Measurements from ENCODE around the gene ARHGAP18. TPM values are rescaled to one million over a fixed set of nuclear protein-coding genes. Genes with fewer than 3 reads are reported as not detected.

The ARHGAP18 gene
- total RNA-seq, 1 donor from 2014 or later: 38.6 TPM

- Histone ChIP-seq H3K36me3 (ENCODE audit: insufficient read depth, low read length) (peaks cover 8% of the 10 kb centered on the region), H3K79me2 (ENCODE audit: insufficient read depth, low read length) (no peaks in the 10 kb centered on the region), H3K27ac (ENCODE audit: low read depth, low read length) (no peak overlapping the region), H3K4me1 (ENCODE audit: insufficient read depth, low read length) (peaks cover 10% of the 10 kb centered on the region), H4K20me1 (ENCODE audit: insufficient read depth, low read length) (no peaks in the 10 kb centered on the region), H3K9me3 (ENCODE audit: insufficient read depth, low read depth, low read length) (no peaks in the 10 kb centered on the region), H3K4me3 (ENCODE audit: insufficient read depth, low read depth, low read length) (no peak overlapping the region), H2AFZ (ENCODE audit: low read depth, low read length) (no peak overlapping the region), H3K9ac (ENCODE audit: low read length) (no peak overlapping the region), H3K27me3 (ENCODE audit: insufficient read depth, low read length) (no peaks in the 10 kb centered on the region), H3K4me2 (ENCODE audit: low read length) (no peak overlapping the region)
- no peak for FAIRE-seq
- peaks cover 7% of the 10 kb centered on the region for H3K36me3 Mint-ChIP-seq (ENCODE audit: low read depth, unreplicated experiment)
- no peak overlapping the region for H3K4me3 Mint-ChIP-seq (ENCODE audit: unreplicated experiment)
- no peak overlapping the region for H3K27ac Mint-ChIP-seq (ENCODE audit: unreplicated experiment)
- H3K27me3 Mint-ChIP-seq (ENCODE audit: low read depth, unreplicated experiment): no peaks in the 10 kb centered on the region
- peaks cover 5% of the 10 kb centered on the region for H3K4me1 Mint-ChIP-seq (ENCODE audit: low read depth, unreplicated experiment)
- no peak for DNase-seq (ENCODE audit: low read depth)
- no peaks in the 10 kb centered on the region for H3K9me3 Mint-ChIP-seq (ENCODE audit: unreplicated experiment)
- TF ChIP-seq CTCF (IDR thresholded peaks at IDR 0.05; ENCODE audit: insufficient read depth, low read depth, low read length) (no peak), EZH2 (IDR thresholded peaks at IDR 0.05; ENCODE audit: insufficient read depth, low read length) (no peak)
These were observed 104.0 kb downstream of the ARHGAP18 start for GRCh38 chr6:129605967-129606366.

- Histone ChIP-seq H3K4me3 (ENCODE audit: insufficient read depth, low read depth, low read length) (no peak overlapping the region), H3K79me2 (ENCODE audit: insufficient read depth, low read length) (no peaks in the 10 kb centered on the region), H3K36me3 (ENCODE audit: insufficient read depth, low read length) (peaks cover 6% of the 10 kb centered on the region), H2AFZ (ENCODE audit: low read depth, low read length) (no peak overlapping the region), H4K20me1 (ENCODE audit: insufficient read depth, low read length) (no peaks in the 10 kb centered on the region), H3K4me2 (ENCODE audit: low read length) (no peak overlapping the region), H3K4me1 (ENCODE audit: insufficient read depth, low read length) (peaks cover 10% of the 10 kb centered on the region), H3K27me3 (ENCODE audit: insufficient read depth, low read length) (no peaks in the 10 kb centered on the region), H3K27ac (ENCODE audit: low read depth, low read length) (no peak overlapping the region), H3K9ac (ENCODE audit: low read length) (no peak overlapping the region), H3K9me3 (ENCODE audit: insufficient read depth, low read depth, low read length) (no peaks in the 10 kb centered on the region)
- no peaks in the 10 kb centered on the region for H3K9me3 Mint-ChIP-seq (ENCODE audit: unreplicated experiment)
- H3K36me3 Mint-ChIP-seq (ENCODE audit: low read depth, unreplicated experiment): peaks cover 5% of the 10 kb centered on the region
- peaks cover 5% of the 10 kb centered on the region for H3K4me1 Mint-ChIP-seq (ENCODE audit: low read depth, unreplicated experiment)
- H3K27ac Mint-ChIP-seq (ENCODE audit: unreplicated experiment): no peak overlapping the region
- TF ChIP-seq EZH2 (IDR thresholded peaks at IDR 0.05; ENCODE audit: insufficient read depth, low read length): no peak
- TF ChIP-seq CTCF (IDR thresholded peaks at IDR 0.05; ENCODE audit: insufficient read depth, low read depth, low read length): no peak
- DNase-seq (ENCODE audit: low read depth) (no peak), FAIRE-seq (no peak)
- no peaks in the 10 kb centered on the region for H3K27me3 Mint-ChIP-seq (ENCODE audit: low read depth, unreplicated experiment)
- H3K4me3 Mint-ChIP-seq (ENCODE audit: unreplicated experiment): no peak overlapping the region
These were observed 104.9 kb downstream of the ARHGAP18 start for GRCh38 chr6:129605095-129605494.

- Histone ChIP-seq H3K4me1 (ENCODE audit: insufficient read depth, low read length) (peaks cover 10% of the 10 kb centered on the region), H3K4me2 (ENCODE audit: low read length) (no peak overlapping the region), H2AFZ (ENCODE audit: low read depth, low read length) (no peak overlapping the region), H3K9me3 (ENCODE audit: insufficient read depth, low read depth, low read length) (no peaks in the 10 kb centered on the region), H3K36me3 (ENCODE audit: insufficient read depth, low read length) (peaks cover 5% of the 10 kb centered on the region), H3K79me2 (ENCODE audit: insufficient read depth, low read length) (no peaks in the 10 kb centered on the region), H3K9ac (ENCODE audit: low read length) (no peak overlapping the region), H3K27me3 (ENCODE audit: insufficient read depth, low read length) (no peaks in the 10 kb centered on the region), H3K27ac (ENCODE audit: low read depth, low read length) (no peak overlapping the region), H3K4me3 (ENCODE audit: insufficient read depth, low read depth, low read length) (no peak overlapping the region), H4K20me1 (ENCODE audit: insufficient read depth, low read length) (no peaks in the 10 kb centered on the region)
- Mint-ChIP-seq H3K27ac (ENCODE audit: unreplicated experiment) (no peak overlapping the region), H3K27me3 (ENCODE audit: low read depth, unreplicated experiment) (no peaks in the 10 kb centered on the region), H3K4me1 (ENCODE audit: low read depth, unreplicated experiment) (peaks cover 5% of the 10 kb centered on the region), H3K36me3 (ENCODE audit: low read depth, unreplicated experiment) (peaks cover 3% of the 10 kb centered on the region), H3K4me3 (ENCODE audit: unreplicated experiment) (no peak overlapping the region), H3K9me3 (ENCODE audit: unreplicated experiment) (no peaks in the 10 kb centered on the region)
- no peak for TF ChIP-seq EZH2 (IDR thresholded peaks at IDR 0.05; ENCODE audit: insufficient read depth, low read length)
- TF ChIP-seq CTCF (IDR thresholded peaks at IDR 0.05; ENCODE audit: insufficient read depth, low read depth, low read length): no peak
- DNase-seq (ENCODE audit: low read depth): no peak
- FAIRE-seq: no peak
These were observed 105.7 kb downstream of the ARHGAP18 start for GRCh38 chr6:129604321-129604720.
